ENCODE results near the gene AOPEP.

DNA sequence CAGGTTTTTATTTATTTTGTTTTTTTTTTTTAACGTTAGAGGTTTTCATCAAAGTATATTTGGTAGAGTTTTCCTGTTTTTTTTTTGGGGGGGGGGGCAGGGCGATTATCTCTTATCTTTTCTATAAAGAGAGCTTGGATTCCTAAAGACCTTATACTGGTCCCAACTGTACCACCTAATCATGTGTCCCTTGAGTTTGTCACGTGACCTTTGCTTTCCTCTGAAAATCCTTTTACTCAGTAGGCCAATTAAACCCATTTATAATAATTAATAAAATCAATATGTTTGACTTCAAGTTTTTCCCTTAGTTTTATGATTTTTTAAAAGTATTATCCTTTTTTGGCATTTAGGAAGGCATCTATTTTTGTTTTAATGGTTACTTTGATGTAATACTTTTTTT lies 286.4 kb downstream of the AOPEP start:
- TF ChIP-seq, protein P1, sequence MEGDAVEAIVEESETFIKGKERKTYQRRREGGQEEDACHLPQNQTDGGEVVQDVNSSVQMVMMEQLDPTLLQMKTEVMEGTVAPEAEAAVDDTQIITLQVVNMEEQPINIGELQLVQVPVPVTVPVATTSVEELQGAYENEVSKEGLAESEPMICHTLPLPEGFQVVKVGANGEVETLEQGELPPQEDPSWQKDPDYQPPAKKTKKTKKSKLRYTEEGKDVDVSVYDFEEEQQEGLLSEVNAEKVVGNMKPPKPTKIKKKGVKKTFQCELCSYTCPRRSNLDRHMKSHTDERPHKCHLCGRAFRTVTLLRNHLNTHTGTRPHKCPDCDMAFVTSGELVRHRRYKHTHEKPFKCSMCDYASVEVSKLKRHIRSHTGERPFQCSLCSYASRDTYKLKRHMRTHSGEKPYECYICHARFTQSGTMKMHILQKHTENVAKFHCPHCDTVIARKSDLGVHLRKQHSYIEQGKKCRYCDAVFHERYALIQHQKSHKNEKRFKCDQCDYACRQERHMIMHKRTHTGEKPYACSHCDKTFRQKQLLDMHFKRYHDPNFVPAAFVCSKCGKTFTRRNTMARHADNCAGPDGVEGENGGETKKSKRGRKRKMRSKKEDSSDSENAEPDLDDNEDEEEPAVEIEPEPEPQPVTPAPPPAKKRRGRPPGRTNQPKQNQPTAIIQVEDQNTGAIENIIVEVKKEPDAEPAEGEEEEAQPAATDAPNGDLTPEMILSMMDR (IDR thresholded peaks at IDR 0.05; ENCODE audit: extremely low read depth in 1 of 2, insufficient read depth in 1 of 2, low read depth in 1 of 2, low read length in 2 of 2) = no peak
- TF ChIP-seq JUN (IDR thresholded peaks at IDR 0.05; ENCODE audit: borderline replicate concordance, insufficient read depth, insufficient read length, low read depth) = no peak
- TF ChIP-seq EZH2 (IDR thresholded peaks at IDR 0.05; ENCODE audit: borderline replicate concordance, low read depth, low read length, severe bottlenecking) = no peak
- TF ChIP-seq POLR2A (IDR thresholded peaks at IDR 0.05; ENCODE audit: low read depth, low read length) = no peak
- no peak for TF ChIP-seq POLR2AphosphoS5 (IDR thresholded peaks at IDR 0.05; ENCODE audit: insufficient read depth, low read depth, low read length)
- TF ChIP-seq, protein P2, sequence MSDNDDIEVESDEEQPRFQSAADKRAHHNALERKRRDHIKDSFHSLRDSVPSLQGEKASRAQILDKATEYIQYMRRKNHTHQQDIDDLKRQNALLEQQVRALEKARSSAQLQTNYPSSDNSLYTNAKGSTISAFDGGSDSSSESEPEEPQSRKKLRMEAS (IDR thresholded peaks at IDR 0.05; ENCODE audit: insufficient read depth, insufficient read length) = no peak
- no peak for TF ChIP-seq GATA2 (IDR thresholded peaks at IDR 0.05; ENCODE audit: insufficient read depth, insufficient read length, low read depth, low read length)

Measured in endothelial cell of umbilical vein (primary cell).